ENCODE results near the gene MGAT4A.

Gene MGAT4A

GRCh38 chr2:98731041-98731893, at the start of gene MGAT4A:
Gene MGAT4A (minus strand): TSS chr2:98731132. CDS start chr2:98726332, 4,800 bp downstream.
- DNase-seq = peak in 54 of 56 donors; percentile 25 to 89 (median 70)

- no peak for DNase-seq
These were observed 48.0 kb upstream of the MGAT4A start for GRCh38 chr2:98778741-98779483.

- DNase-seq = no peak
These were observed 47.2 kb upstream of the MGAT4A start for GRCh38 chr2:98778151-98778550.

- DNase-seq = no peak
These were observed 46.8 kb upstream of the MGAT4A start for GRCh38 chr2:98777710-98778109.

DNA sequence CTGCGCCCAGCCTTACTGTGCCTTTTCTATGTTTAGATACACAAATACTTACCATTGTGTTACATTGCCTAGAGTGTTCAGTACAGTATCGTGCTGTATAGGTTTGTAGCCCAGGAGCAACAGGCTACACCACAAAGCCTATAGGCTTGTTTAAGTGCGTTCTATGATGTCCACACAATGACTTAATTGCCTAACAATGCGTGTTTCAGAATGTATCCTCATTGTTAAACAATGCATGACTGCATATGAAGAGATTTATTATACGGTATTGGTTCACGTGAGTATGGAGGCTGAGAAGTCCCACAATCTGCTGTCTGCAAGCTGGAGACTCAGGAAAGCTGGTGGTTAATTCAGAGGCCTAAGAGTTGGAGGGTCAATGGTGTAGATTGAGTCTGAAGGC, 46.1 kb upstream of the MGAT4A start:
- no peak for DNase-seq

- no peak for DNase-seq
These were observed 45.2 kb upstream of the MGAT4A start for GRCh38 chr2:98776136-98776535.

DNA sequence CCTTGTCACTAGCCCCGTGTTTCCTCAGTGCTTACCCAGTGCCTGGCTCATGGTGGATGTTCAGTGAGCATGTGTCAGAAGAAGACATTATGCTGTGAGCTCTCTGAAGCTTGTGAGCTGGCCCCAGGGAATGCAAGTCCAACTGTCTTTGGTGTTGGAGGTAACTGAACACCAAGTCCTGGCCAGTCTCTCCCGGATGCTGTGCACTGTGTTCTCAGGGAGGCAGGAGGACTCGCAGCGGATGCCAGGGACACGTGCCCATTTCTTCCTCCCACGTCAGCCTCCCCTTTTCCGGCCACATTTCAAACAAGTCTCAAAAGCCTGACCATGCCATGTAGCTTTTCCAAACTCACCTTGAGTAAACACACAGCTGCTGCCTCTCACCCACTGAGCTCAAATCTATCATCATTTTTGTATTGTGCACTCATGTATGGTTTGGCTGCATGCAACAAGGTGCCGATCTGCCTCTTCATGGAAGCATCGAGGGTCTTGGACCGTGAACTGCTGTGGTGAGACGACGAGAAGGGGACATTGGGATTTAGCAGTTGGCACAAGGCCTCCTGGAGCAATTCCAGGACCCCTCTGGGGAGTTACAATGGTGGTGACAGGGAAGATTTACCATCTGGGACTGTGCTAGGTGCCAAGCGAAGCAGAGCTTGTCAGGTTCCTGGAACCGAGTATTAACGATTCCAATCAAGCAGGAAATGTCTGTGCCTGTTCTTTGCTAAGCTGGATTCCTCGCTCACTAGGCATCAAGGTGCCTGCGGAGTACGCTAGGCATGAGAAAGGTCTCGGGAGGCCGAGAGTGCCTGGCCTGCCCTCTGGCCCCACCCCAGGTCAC, 44.4 kb upstream of the MGAT4A start:
- no peak for DNase-seq

GRCh38 chr2:98773907-98774306, 43.0 kb upstream of the MGAT4A start:
- DNase-seq = peak in 8 of 56 donors; percentile 16 to 69 (median 34)

- no peak for DNase-seq
These were observed 42.2 kb upstream of the MGAT4A start for GRCh38 chr2:98773169-98773568.

- no peak for DNase-seq
These were observed 41.6 kb upstream of the MGAT4A start for GRCh38 chr2:98772536-98772935.

DNA sequence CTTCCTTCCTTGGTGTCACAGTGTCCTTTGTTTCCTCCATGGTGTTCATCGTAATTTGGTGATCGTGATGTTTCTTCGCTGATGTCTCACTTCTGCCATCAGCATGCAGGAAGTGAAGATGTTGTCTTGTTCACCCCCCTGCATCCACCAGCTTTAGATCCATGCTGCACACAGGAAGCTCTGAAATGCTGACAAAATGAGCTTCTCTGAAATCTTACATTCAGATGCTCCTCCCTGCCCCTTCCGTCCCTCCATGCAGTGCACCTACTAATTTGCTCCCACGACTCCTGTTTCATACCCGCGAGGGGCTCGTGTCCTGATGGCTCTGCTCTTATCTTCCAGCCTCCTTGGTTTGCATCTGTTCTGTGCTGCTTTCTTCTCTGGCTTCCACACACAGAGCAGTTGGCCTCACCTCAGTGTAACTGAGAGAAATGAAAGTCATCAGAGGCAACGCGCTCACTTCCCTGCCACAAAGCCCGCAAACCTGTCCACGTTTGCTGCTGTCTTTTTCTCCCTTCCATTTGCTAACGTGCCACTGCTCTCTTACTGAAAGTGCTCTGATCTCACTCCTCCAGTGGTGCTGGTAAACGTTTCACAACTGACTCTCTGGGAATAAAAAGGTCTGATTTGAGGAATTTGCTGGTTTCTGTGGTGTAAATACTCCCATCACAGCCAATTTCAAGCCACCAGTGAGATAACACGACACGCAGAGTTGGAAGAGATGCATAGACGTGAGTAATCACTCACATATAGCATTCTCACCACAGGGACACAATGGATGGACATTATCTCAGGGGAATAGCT, 41.0 kb upstream of the MGAT4A start:
- DNase-seq = no peak

- DNase-seq = no peak
These were observed 40.3 kb upstream of the MGAT4A start for GRCh38 chr2:98771264-98771663.

- no peak for DNase-seq
These were observed 38.9 kb upstream of the MGAT4A start for GRCh38 chr2:98769784-98770183.

DNA sequence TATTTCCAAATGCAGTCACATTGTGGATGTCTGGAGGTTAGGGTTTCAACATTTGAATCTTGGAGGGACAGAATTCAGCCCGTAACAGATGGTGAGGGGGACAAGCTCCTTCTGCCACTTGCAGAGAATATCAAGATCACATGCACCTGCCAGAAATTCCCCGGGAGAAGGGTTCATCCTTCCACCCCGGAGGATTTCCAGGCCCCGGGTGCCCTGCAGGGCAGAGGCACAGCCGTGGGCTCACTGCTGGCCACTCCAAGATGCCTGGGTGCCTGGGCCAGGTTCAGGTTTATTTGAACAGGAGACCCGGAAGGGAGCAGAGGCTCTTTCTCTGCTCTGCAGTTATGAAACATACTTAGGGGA, 38.2 kb upstream of the MGAT4A start:
- DNase-seq = no peak

GRCh38 chr2:98768384-98769113, 37.6 kb upstream of the MGAT4A start:
- no peak for DNase-seq

GRCh38 chr2:98764499-98764898, 33.6 kb upstream of the MGAT4A start:
- DNase-seq = no peak

DNA sequence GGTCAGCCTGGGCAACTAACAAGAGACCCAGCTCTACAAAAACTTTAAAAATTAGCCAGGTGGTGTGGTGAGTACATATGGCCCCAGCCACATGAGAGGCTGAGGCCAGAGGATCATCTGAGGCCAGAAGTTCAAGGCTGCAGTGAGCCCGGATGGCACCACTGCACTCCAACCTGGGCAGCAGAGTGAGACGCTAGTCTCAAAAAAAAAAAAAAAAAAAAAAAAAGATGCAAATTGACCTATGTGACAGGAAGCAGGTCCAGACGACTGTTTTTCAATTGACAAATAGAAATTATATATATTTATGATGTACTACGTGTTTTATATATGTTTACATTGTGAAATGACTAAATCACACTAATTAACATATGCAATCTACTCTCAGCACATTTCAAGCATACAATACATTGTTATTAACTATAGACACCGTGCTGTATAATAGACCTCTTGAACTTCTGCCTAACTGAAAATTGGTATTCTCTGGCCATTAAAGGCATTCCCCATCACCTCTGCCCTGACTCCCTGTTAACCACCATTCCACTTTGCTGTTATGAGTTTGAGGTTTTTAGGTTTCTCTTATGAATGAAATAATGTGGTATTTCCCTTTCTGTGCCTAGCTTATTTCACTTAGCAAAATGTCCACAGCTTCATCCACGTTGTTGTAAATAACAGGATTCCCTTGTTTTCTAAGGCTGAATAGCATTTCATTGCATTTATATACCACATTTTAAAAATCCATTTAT, 32.4 kb upstream of the MGAT4A start:
- no peak for DNase-seq

- no peak for DNase-seq
These were observed 31.0 kb upstream of the MGAT4A start for GRCh38 chr2:98761909-98762308.

- DNase-seq = peak in 10 of 56 donors; percentile 7 to 58 (median 31)
These were observed 30.4 kb upstream of the MGAT4A start for GRCh38 chr2:98761267-98761781.

Measured in nucleus accumbens (tissue), 56 donors.